WI38 (cell line): ENCODE measurements around the gene NEMF.

Experiments
- H3K4me3 ChIP-seq: 2 replicates; pipeline ENCODE4 v1.5.1; 2011; ENCODE audit warnings: low read depth, mild to moderate bottlenecking, control low read depth, low read length
- CTCF ChIP-seq: IDR thresholded peaks from 2 replicates; pipeline ENCODE4 v1.5.1; 2012; ENCODE audit warnings: low read depth, mild to moderate bottlenecking, control low read depth, low read length

The NEMF gene, protein sequence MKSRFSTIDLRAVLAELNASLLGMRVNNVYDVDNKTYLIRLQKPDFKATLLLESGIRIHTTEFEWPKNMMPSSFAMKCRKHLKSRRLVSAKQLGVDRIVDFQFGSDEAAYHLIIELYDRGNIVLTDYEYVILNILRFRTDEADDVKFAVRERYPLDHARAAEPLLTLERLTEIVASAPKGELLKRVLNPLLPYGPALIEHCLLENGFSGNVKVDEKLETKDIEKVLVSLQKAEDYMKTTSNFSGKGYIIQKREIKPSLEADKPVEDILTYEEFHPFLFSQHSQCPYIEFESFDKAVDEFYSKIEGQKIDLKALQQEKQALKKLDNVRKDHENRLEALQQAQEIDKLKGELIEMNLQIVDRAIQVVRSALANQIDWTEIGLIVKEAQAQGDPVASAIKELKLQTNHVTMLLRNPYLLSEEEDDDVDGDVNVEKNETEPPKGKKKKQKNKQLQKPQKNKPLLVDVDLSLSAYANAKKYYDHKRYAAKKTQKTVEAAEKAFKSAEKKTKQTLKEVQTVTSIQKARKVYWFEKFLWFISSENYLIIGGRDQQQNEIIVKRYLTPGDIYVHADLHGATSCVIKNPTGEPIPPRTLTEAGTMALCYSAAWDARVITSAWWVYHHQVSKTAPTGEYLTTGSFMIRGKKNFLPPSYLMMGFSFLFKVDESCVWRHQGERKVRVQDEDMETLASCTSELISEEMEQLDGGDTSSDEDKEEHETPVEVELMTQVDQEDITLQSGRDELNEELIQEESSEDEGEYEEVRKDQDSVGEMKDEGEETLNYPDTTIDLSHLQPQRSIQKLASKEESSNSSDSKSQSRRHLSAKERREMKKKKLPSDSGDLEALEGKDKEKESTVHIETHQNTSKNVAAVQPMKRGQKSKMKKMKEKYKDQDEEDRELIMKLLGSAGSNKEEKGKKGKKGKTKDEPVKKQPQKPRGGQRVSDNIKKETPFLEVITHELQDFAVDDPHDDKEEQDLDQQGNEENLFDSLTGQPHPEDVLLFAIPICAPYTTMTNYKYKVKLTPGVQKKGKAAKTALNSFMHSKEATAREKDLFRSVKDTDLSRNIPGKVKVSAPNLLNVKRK

GRCh38 chr14:49852301-49853157 is at the start of gene NEMF:
NEMF (minus strand) TSS chr14:49852788; CDS start chr14:49852753, 35 bp downstream.
- H3K4me3 ChIP-seq: peak within 1 kb of the TSS; percentile 99
- peak; percentile 70 for TF ChIP-seq CTCF

DNA sequence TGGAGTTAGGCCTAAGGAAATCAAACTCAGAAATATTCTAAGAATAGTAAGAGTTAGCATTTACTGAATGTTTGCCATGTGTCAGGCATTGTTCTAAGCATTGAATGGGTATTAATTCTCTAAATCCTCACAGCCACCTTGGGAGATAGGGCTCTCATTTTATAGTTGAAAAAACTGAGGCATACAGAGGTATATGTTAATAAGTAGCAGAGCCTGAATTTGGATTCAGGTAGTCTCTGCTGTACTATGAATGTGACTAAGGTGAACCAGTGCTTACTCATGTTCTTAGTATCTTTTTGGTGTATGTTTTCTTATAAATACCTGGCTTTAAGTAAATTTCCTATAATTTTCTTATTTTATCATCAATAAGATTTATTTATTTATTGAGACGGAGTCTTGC is 48.4 kb upstream of the NEMF start:
- no peak for TF ChIP-seq CTCF
- no peak overlapping the region for H3K4me3 ChIP-seq

GRCh38 chr14:49898485-49898884 is 45.9 kb upstream of the NEMF start:
- no peak for TF ChIP-seq CTCF
- no peak overlapping the region for H3K4me3 ChIP-seq

DNA sequence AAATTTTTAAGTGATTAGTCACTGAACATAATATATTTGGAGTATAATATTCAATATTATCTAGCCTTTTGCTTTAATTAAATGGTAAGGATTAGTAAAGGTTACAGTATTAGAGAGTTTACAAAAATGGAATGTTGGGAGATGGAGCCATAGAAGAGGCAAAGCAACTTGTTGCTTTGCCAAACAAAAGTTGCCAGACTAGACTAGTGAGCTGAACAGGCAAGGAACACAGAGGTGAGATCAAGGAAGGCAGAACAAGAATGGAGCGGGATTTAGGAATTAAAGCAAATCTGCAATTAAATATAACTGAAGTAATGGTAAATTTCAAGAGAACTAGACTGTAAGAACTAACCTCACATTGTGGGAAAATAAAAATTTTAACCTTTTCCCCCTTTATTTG is 45.4 kb upstream of the NEMF start:
- no peak overlapping the region for H3K4me3 ChIP-seq
- TF ChIP-seq CTCF: no peak

- TF ChIP-seq CTCF: no peak
- peak overlapping the region; percentile 32; the same call in 1 of the 2 replicates for H3K4me3 ChIP-seq
These were observed 44.8 kb upstream of the NEMF start for GRCh38 chr14:49897414-49897813.

GRCh38 chr14:49896966-49897365 is 44.4 kb upstream of the NEMF start:
- H3K4me3 ChIP-seq: peak overlapping the region; percentile 32
- TF ChIP-seq CTCF: no peak

GRCh38 chr14:49896272-49896671 is 43.7 kb upstream of the NEMF start:
- H3K4me3 ChIP-seq: peak overlapping the region; percentile 93
